Kidney (tissue), 14 donors: ENCODE measurements around the gene SLC22A4. TPM values are rescaled to one million over a fixed set of nuclear protein-coding genes. Genes with fewer than 3 reads are reported as not detected.
A peak's percentile ranks its signal among the peaks of the same experiment; 100 is the strongest.

Source experiments
- DNase-seq, 5 donors: peaks; one replicate each; pipeline ENCODE4 v3.0.0-alpha.2; 2013 to 2020
- FAIRE-seq: peaks from 2 replicates; lab custom pipeline; 2012; peaks lifted over from hg19 to GRCh38; lab: Jason Lieb, UNC
- H3K27ac ChIP-seq, 2 donors: one replicate each; pipeline ENCODE4 v1.7.0; 2013; ENCODE audit warnings: low read depth in 2 of 2, low read length in 2 of 2, inconsistent platforms in 1 of 2
- H3K27me3 ChIP-seq: one replicate; pipeline ENCODE4 v1.7.1; 2013; ENCODE audit warnings: low read length, inconsistent platforms; ENCODE audit not compliant: control insufficient read depth, insufficient read depth
- H3K36me3 ChIP-seq, 3 donors: one replicate each; pipeline versions ENCODE4 v1.7.0 to v1.7.1; 2013; ENCODE audit warnings: low read length in 3 of 3, control low read depth in 1 of 3, inconsistent platforms in 1 of 3; ENCODE audit not compliant: insufficient read depth in 3 of 3, control insufficient read depth in 2 of 3
- H3K4me1 ChIP-seq, 3 donors: one replicate each; pipeline versions ENCODE4 v1.7.0 to v1.7.1; 2013; ENCODE audit warnings: low read length in 3 of 3, inconsistent platforms in 1 of 3, low read depth in 1 of 3; ENCODE audit not compliant: control insufficient read depth in 2 of 3, insufficient read depth in 2 of 3
- H3K4me3 ChIP-seq, 3 donors: one replicate each; pipeline versions ENCODE4 v1.7.0 to v1.8.1; 2013; ENCODE audit warnings: low read length in 3 of 3, control low read depth in 1 of 3, inconsistent platforms in 1 of 3
- H3K9ac ChIP-seq, 3 donors: one replicate each; pipeline versions ENCODE4 v1.7.0 to v1.7.1; 2013; ENCODE audit warnings: low read length in 3 of 3, control low read depth in 1 of 3, inconsistent platforms in 1 of 3
- H3K9me3 ChIP-seq, 3 donors: one replicate each; pipeline versions ENCODE4 v1.7.0 to v1.7.1; 2013; ENCODE audit warnings: low read length in 3 of 3, control low read depth in 1 of 3, inconsistent platforms in 1 of 3; ENCODE audit not compliant: control insufficient read depth in 2 of 3, insufficient read depth in 1 of 3
- CTCF ChIP-seq: IDR thresholded peaks from 3 replicates; pipeline ENCODE4 v1.5.1; 2012; ENCODE audit warnings: mild to moderate bottlenecking, moderate library complexity, borderline replicate concordance; ENCODE audit not compliant: insufficient read depth; ENCODE audit errors: extremely low read depth
- intact Hi-C: fragments of 100-400 bp; cut with DNase I; formaldehyde crosslinking; loops from one replicate; pipeline ENCODE4 v1.11.1; 2022
- polyA plus RNA-seq: library from polyadenylated mRNA; stranded (reverse); fragments of 350-450 nt; fragmentation: Illumina TruSeq; extraction: RNeasy Lipid Tissue Mini Kit (QIAGEN cat#74804); gene quantifications from one replicate; pipeline ENCODE4 v1.2.3, GENCODE V29; 2014; ENCODE audit warnings: low read depth, low replicate concordance; ENCODE audit not compliant: insufficient read depth
- total RNA-seq: library from RNA; stranded (reverse); fragmentation: NEBNext Ultra II Directional; extraction: Animal tissue kit (Norgen Biotek cat#: 25700); gene quantifications from one replicate; pipeline ENCODE4 v1.2.1, GENCODE V29; 2021
- donor health status: control.
- donor health status: control.
- donor health status: control.
- donor health status: control.
- donor health status: control.
- donor health status: DM: yes; HTN: yes; CAD: no.
- donor health status: Normal renal cell carcinoma (clear cell type).

Gene SLC22A4
- total and polyA plus RNA-seq, 2 donors from 2014 or later, result 2.4 to 7.6 TPM

- Histone ChIP-seq H3K4me1 (peaks cover 0 to 34% (median 16%) of the 10 kb centered on the region in 3 donors), H3K36me3 (peaks cover 0 to 6% (median 2%) of the 10 kb centered on the region in 3 donors), H3K9me3 (no peaks in the 10 kb centered on the region), H3K27me3 (no peaks in the 10 kb centered on the region), H3K9ac (no peak overlapping the region), H3K27ac (no peak overlapping the region), H3K4me3 (no peak overlapping the region)
- TF ChIP-seq CTCF, result no peak
- no peak for FAIRE-seq
- intact Hi-C loops, result no loop called here
- DNase-seq, result peak in 3 of 5 donors; percentile 46 to 73 (median 66)
These were observed 25.2 kb upstream of the SLC22A4 start for GRCh38 chr5:132268769-132269551.

DNA sequence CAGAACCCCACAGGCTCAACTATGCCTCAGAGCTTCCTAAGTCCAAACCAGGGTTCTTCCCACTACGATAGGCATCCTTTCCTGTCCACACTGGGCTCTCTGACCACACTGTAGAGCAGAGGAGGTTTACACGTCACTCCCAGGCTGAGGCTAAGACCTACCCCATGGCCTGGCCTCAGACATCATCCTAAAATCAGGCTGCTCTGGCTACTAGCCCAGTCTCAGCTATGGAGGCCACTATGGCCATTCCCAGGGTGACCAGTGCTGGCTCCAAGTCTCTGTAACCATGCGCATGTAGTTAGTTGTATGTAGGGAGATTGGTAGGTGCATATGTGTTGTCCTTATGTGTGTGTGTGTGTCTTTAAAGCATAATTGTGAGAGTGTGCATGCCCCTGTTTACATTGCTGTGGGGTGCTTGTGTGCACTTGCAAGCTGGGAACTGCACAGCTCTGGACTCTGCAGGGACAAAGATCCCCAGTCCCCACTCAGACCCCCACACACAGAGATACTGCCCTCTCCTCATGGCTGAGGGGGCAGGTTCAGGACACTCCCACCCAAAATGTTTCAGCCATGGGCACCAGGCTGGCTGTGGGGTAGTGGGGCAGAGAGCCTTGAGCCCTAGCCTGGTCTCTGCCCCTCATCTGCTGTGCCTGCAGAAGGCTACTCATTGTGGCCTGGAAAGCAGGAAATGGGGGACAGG, 24.4 kb upstream of the SLC22A4 start:
- H3K4me1 ChIP-seq, result peaks cover 0 to 35% (median 16%) of the 10 kb centered on the region in 3 donors
- H3K27ac ChIP-seq, result no peak overlapping the region
- H3K4me3 ChIP-seq, result no peak overlapping the region
- no peak for FAIRE-seq
- peak in 1 of 5 donors; percentile 33 for DNase-seq
- peaks cover 0 to 6% (median 2%) of the 10 kb centered on the region in 3 donors for H3K36me3 ChIP-seq
- TF ChIP-seq CTCF, result no peak
- no peaks in the 10 kb centered on the region for H3K27me3 ChIP-seq
- intact Hi-C loops, result no loop called here
- H3K9me3 ChIP-seq, result no peaks in the 10 kb centered on the region
- no peak overlapping the region for H3K9ac ChIP-seq

- intact Hi-C loops, result no loop called here
- Histone ChIP-seq H3K9ac (no peak overlapping the region), H3K4me1 (peaks cover 0 to 30% (median 12%) of the 10 kb centered on the region in 3 donors), H3K27me3 (no peaks in the 10 kb centered on the region), H3K36me3 (peaks cover 0 to 6% (median 2%) of the 10 kb centered on the region in 3 donors), H3K9me3 (no peaks in the 10 kb centered on the region), H3K4me3 (no peak overlapping the region), H3K27ac (no peak overlapping the region)
- no peak for TF ChIP-seq CTCF
- DNase-seq (peak in 1 of 5 donors; percentile 41), FAIRE-seq (no peak)
These were observed 23.9 kb upstream of the SLC22A4 start for GRCh38 chr5:132270335-132270665.
